B cell (primary cell): ENCODE results near the gene CTRB2.

Experiments used
- EZH2 ChIP-seq: IDR thresholded peaks from 2 replicates; pipeline ENCODE4 v1.6.1; 2012; ENCODE audit warnings: borderline replicate concordance, low read depth, mild to moderate bottlenecking, moderate library complexity, low read length; ENCODE audit not compliant: insufficient read depth, poor library complexity, severe bottlenecking
- TF ChIP-seq, protein P1 (sequence below): fragments of 200-600 bp; IDR thresholded peaks from one replicate; pipeline ENCODE4 v1.8.0; 2022; ENCODE audit warnings: antibody characterized with exemption, mild to moderate bottlenecking

GRCh38 chr16:75248536-75249380 is 41.8 kb upstream of the CTRB2 start:
- TF ChIP-seq, protein P1, sequence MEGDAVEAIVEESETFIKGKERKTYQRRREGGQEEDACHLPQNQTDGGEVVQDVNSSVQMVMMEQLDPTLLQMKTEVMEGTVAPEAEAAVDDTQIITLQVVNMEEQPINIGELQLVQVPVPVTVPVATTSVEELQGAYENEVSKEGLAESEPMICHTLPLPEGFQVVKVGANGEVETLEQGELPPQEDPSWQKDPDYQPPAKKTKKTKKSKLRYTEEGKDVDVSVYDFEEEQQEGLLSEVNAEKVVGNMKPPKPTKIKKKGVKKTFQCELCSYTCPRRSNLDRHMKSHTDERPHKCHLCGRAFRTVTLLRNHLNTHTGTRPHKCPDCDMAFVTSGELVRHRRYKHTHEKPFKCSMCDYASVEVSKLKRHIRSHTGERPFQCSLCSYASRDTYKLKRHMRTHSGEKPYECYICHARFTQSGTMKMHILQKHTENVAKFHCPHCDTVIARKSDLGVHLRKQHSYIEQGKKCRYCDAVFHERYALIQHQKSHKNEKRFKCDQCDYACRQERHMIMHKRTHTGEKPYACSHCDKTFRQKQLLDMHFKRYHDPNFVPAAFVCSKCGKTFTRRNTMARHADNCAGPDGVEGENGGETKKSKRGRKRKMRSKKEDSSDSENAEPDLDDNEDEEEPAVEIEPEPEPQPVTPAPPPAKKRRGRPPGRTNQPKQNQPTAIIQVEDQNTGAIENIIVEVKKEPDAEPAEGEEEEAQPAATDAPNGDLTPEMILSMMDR, result no peak
- TF ChIP-seq EZH2, result no peak
